ENCODE data around the gene ADAMTS20.

DNA sequence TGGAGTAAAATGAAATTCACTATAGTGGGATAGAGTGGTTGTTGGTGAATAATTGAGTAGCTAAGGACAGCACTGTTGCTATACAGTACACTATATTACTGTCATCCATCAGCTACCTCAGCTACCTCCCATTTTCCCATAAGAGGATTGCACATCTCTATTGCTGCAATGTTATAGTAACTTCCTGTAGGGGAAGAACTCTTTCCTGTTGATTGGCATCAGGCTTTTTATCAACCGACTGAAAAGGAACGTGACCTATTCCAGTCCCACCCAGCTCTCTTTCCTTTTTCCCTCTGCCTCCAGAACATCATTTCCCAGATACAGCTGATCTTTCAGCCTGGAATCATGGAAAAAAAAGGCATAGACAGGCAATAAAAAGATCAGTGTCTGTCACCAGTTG is 117.4 kb downstream of the ADAMTS20 start:
- TF ChIP-seq, protein P1, sequence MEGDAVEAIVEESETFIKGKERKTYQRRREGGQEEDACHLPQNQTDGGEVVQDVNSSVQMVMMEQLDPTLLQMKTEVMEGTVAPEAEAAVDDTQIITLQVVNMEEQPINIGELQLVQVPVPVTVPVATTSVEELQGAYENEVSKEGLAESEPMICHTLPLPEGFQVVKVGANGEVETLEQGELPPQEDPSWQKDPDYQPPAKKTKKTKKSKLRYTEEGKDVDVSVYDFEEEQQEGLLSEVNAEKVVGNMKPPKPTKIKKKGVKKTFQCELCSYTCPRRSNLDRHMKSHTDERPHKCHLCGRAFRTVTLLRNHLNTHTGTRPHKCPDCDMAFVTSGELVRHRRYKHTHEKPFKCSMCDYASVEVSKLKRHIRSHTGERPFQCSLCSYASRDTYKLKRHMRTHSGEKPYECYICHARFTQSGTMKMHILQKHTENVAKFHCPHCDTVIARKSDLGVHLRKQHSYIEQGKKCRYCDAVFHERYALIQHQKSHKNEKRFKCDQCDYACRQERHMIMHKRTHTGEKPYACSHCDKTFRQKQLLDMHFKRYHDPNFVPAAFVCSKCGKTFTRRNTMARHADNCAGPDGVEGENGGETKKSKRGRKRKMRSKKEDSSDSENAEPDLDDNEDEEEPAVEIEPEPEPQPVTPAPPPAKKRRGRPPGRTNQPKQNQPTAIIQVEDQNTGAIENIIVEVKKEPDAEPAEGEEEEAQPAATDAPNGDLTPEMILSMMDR (IDR thresholded peaks at IDR 0.05) = no peak
- no peak for TF ChIP-seq POLR2A (IDR thresholded peaks at IDR 0.05)

Data from esophagus squamous epithelium (tissue), 4 donors.